SK-N-SH (cell line): ENCODE measurements around the gene FGFRL1. TPM values are rescaled to one million over a fixed set of nuclear protein-coding genes. Genes with fewer than 3 reads are reported as not detected.

Experiments
- CTCF ChIA-PET: fragments of 300-600, 350-600 bp; formaldehyde crosslinking; extraction: SDS; loops from one replicate; lab custom pipeline; 2021; lab: Yijun Ruan, JAX
- POLR2A ChIA-PET: fragments of 350-600 bp; sonication (Branson Sonifier 250); formaldehyde crosslinking; extraction: SDS; loops from one replicate; lab custom pipeline; 2020; ENCODE audit warnings: antibody characterized with exemption, inconsistent platforms; lab: Yijun Ruan, JAX
- DNase-seq: peaks from one replicate; pipeline ENCODE4 v3.0.0; 2012
- H2AFZ ChIP-seq: fragments of 200-600 bp; sonication (generic); 2 replicates; pipeline ENCODE4 v1.8.1; 2016; ENCODE audit warnings: antibody characterized with exemption, mild to moderate bottlenecking, low read depth
- H3F3A ChIP-seq: fragments of 200-600 bp; sonication (generic); replicated peaks from 2 replicates; pipeline ENCODE3; 2016; ENCODE audit warnings: antibody characterized with exemption, mild to moderate bottlenecking; ENCODE audit not compliant: insufficient read depth
- H3K27ac ChIP-seq, 2 experiments: fragments of 200-500 bp in 1 of 2; fragments of 200-600 bp in 1 of 2; sonication (Bioruptor generic) in 1 of 2; sonication (generic), shearing (Covaris generic) in 1 of 2; 2 replicates each; pipeline versions ENCODE4 v1.5.1 to v1.6.1; 2014 to 2016; ENCODE audit warnings: low read depth in 2 of 2, inconsistent platforms in 1 of 2, low read length in 1 of 2, mild to moderate bottlenecking in 1 of 2, mixed read lengths in 1 of 2
- H3K27me3 ChIP-seq: fragments of 200-600 bp; sonication (generic), shearing (Covaris generic); 2 replicates; pipeline ENCODE4 v1.6.1; 2016; ENCODE audit warnings: mixed run types; ENCODE audit not compliant: insufficient read depth
- H3K36me3 ChIP-seq, 2 experiments: fragments of 200-500 bp in 1 of 2; fragments of 200-600 bp in 1 of 2; sonication (Bioruptor generic) in 1 of 2; sonication (generic) in 1 of 2; replicated peaks in 1 of 2; 2 replicates each; pipeline versions ENCODE3 to v1.5.1; 2014 to 2016; ENCODE audit warnings: low read length in 1 of 2, mild to moderate bottlenecking in 1 of 2; ENCODE audit not compliant: insufficient read depth in 2 of 2, control insufficient read depth in 1 of 2
- H3K4me1 ChIP-seq, 2 experiments: fragments of 200-500 bp in 1 of 2; fragments of 200-600 bp in 1 of 2; sonication (Bioruptor generic) in 1 of 2; sonication (generic), shearing (Covaris generic) in 1 of 2; 2 replicates each; pipeline versions ENCODE4 v1.5.1 to v1.6.1; 2014 to 2016; ENCODE audit warnings: low read depth in 1 of 2, low read length in 1 of 2, mixed run types in 1 of 2; ENCODE audit not compliant: insufficient read depth in 2 of 2, control insufficient read depth in 1 of 2
- H3K4me2 ChIP-seq: fragments of 200-600 bp; sonication (generic), shearing (Covaris generic); 2 replicates; pipeline ENCODE4 v1.6.1; 2017; ENCODE audit warnings: mixed run types
- H3K4me3 ChIP-seq, 2 experiments: fragments of 200-500 bp in 1 of 2; fragments of 200-600 bp in 1 of 2; sonication (Bioruptor generic) in 1 of 2; sonication (generic), shearing (Covaris generic) in 1 of 2; 2 replicates each; pipeline versions ENCODE4 v1.5.1 to v1.8.1; 2014 to 2016; ENCODE audit warnings: low read depth in 2 of 2, inconsistent platforms in 1 of 2, low read length in 1 of 2, mild to moderate bottlenecking in 1 of 2, mixed read lengths in 1 of 2, moderate library complexity in 1 of 2
- H3K79me2 ChIP-seq: fragments of 200-600 bp; sonication (generic); 2 replicates; pipeline ENCODE4 v1.8.1; 2017; ENCODE audit warnings: mild to moderate bottlenecking; ENCODE audit not compliant: insufficient read depth
- H3K9ac ChIP-seq: fragments of 200-600 bp; sonication (generic); 2 replicates; pipeline ENCODE4 v1.6.1; 2017; ENCODE audit warnings: mixed run types
- H3K9me2 ChIP-seq: fragments of 200-600 bp; sonication (generic); 2 replicates; pipeline ENCODE4 v1.6.1; 2017; ENCODE audit warnings: mixed run types
- H3K9me3 ChIP-seq: fragments of 200-600 bp; sonication (generic); 2 replicates; pipeline ENCODE4 v1.6.1; 2017; ENCODE audit warnings: mixed run types, mild to moderate bottlenecking, moderate library complexity
- H4K20me1 ChIP-seq: fragments of 200-600 bp; sonication (generic); 2 replicates; pipeline ENCODE4 v1.6.1; 2017; ENCODE audit warnings: mild to moderate bottlenecking, mixed run types; ENCODE audit not compliant: insufficient read depth
- EP300 ChIP-seq, 2 experiments: IDR thresholded peaks; 2 replicates each; pipeline versions ENCODE4 v1.4.0 to v1.6.1; 2012; ENCODE audit warnings: borderline replicate concordance in 1 of 2, low read depth in 1 of 2, low read length in 1 of 2
- FOSL2 ChIP-seq: IDR thresholded peaks from 2 replicates; pipeline ENCODE4 v1.4.0; 2012; ENCODE audit warnings: low read depth, mild to moderate bottlenecking, moderate library complexity, borderline replicate concordance
- FOXM1 ChIP-seq: IDR thresholded peaks from 2 replicates; pipeline ENCODE4 v1.4.0; 2012; ENCODE audit warnings: low read depth, mild to moderate bottlenecking
- IRF3 ChIP-seq: fragments of 150-350 bp; IDR thresholded peaks from 2 replicates; pipeline ENCODE4 v1.6.1; 2016; ENCODE audit warnings: mild to moderate bottlenecking, low read depth, low read length
- MXI1 ChIP-seq: IDR thresholded peaks from 2 replicates; pipeline ENCODE4 v1.6.1; 2012; ENCODE audit warnings: mild to moderate bottlenecking, low read depth, low read length, improper control_type of control experiment
- NFIC ChIP-seq: IDR thresholded peaks from 2 replicates; pipeline ENCODE4 v1.4.0; 2012; ENCODE audit warnings: borderline replicate concordance
- RXRA ChIP-seq: IDR thresholded peaks from 2 replicates; pipeline ENCODE4 v1.4.0; 2012; ENCODE audit warnings: low read depth, mild to moderate bottlenecking, borderline replicate concordance
- TCF12 ChIP-seq: IDR thresholded peaks from 2 replicates; pipeline ENCODE4 v1.4.0; 2012
- YY1 ChIP-seq: IDR thresholded peaks from 2 replicates; pipeline ENCODE4 v1.4.0; 2012; ENCODE audit warnings: low read depth, mild to moderate bottlenecking
- WGBS: methylation state at CpG from one replicate; pipeline ENCODE4 v1.1.6; 2017; ENCODE audit warnings: low lambda C conversion rate; 5-methylcytosine and 5-hydroxymethylcytosine counted together
- polyA plus RNA-seq, 3 experiments: library from polyadenylated mRNA; depleted of rRNA; stranded (reverse); fragments of >200 nt; gene quantifications; 2 replicates each; pipeline ENCODE4 v1.2.3, GENCODE V29; 2012
- TF ChIP-seq, protein P1 (sequence below): IDR thresholded peaks from 2 replicates; pipeline ENCODE4 v1.4.0; 2012; ENCODE audit warnings: low read depth, borderline replicate concordance

Gene FGFRL1
- polyA plus RNA-seq, 1 of the 3 experiments (the other 2 are of a cell fraction), result 22.5 TPM

- POLR2A ChIA-PET, result no interaction called here
- WGBS, result 88% methylated on average over 16 of the region's 29 CpGs
Measured at GRCh38 chr4:1018147-1019020, 7.0 kb downstream of the FGFRL1 start.

DNA sequence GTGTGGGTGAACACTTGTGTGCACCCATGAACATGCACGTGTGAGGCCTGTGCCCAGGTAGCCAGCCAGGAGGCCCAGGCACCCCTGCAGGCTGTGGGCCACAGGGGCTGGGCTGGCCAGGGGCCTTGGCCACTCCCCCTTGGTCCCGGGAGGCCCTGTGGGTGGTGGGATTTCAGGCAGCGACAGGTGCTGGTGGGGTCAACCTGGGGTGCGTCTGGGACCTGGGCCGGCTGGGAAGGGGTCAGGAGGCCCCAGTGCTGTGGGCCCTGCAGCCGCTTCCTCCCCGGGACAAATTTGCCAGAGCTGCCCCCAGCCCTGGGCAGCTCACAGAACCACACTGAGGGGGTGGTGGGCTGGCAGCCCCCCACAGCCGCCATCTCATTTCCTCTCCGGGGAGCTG, 7.9 kb downstream of the FGFRL1 start:
- peaks cover 19% of the 10 kb centered on the region; the same call in 1 of the 2 replicates for H4K20me1 ChIP-seq
- H3K4me3 ChIP-seq, result no peak overlapping the region
- H3K9me2 ChIP-seq, result no peaks in the 10 kb centered on the region
- no peaks in the 10 kb centered on the region for H3K4me1 ChIP-seq
- no peaks in the 10 kb centered on the region for H3K27me3 ChIP-seq
- H3K4me2 ChIP-seq, result no peak overlapping the region
- H3K9ac ChIP-seq, result no peak overlapping the region
- no peak for TF ChIP-seq EP300 (IDR thresholded peaks at IDR 0.05; ENCODE audit: borderline replicate concordance in 1 of 2, low read depth in 1 of 2, low read length in 1 of 2)
- H3K9me3 ChIP-seq, result no peaks in the 10 kb centered on the region
- no peak overlapping the region for H2AFZ ChIP-seq
- no peaks in the 10 kb centered on the region for H3F3A ChIP-seq
- 67% methylated on average over 1 of the region's 9 CpGs for WGBS
- ChIA-PET CTCF (interaction anchor here (0.8 kb wide), 1 partner anchor 9 kb away, joined by 3 read pairs; no protein-coding TSS in a partner anchor), POLR2A (no interaction called here)
- no peak overlapping the region for H3K27ac ChIP-seq
- no peak for DNase-seq
- no peaks in the 10 kb centered on the region for H3K36me3 ChIP-seq
- no peaks in the 10 kb centered on the region for H3K79me2 ChIP-seq

More at GRCh38 chr4:1018147-1019020, 7.0 kb downstream of the FGFRL1 start:
- peaks cover 4% of the 10 kb centered on the region for H3F3A ChIP-seq
- no peak for DNase-seq
- TF ChIP-seq FOSL2 (no peak), MXI1 (no peak), NFIC (no peak), EP300 (IDR thresholded peaks at IDR 0.05; ENCODE audit: borderline replicate concordance in 1 of 2, low read depth in 1 of 2, low read length in 1 of 2) (no peak), YY1 (no peak), RXRA (no peak), TCF12 (no peak), FOXM1 (no peak), IRF3 (no peak)
- TF ChIP-seq, protein P1, sequence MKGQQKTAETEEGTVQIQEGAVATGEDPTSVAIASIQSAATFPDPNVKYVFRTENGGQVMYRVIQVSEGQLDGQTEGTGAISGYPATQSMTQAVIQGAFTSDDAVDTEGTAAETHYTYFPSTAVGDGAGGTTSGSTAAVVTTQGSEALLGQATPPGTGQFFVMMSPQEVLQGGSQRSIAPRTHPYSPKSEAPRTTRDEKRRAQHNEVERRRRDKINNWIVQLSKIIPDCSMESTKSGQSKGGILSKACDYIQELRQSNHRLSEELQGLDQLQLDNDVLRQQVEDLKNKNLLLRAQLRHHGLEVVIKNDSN, result no peak
- H3K9me3 ChIP-seq, result no peaks in the 10 kb centered on the region
- H3K9me2 ChIP-seq, result no peaks in the 10 kb centered on the region
- H3K27ac ChIP-seq, result no peak overlapping the region
- peaks cover 19% of the 10 kb centered on the region; the same call in 1 of the 2 replicates for H4K20me1 ChIP-seq
- no peaks in the 10 kb centered on the region for H3K79me2 ChIP-seq
- H3K27me3 ChIP-seq, result no peaks in the 10 kb centered on the region
- CTCF ChIA-PET, result no interaction called here
- H3K9ac ChIP-seq, result no peak overlapping the region
- H3K4me3 ChIP-seq, result no peak overlapping the region
- H3K4me1 ChIP-seq, result no peaks in the 10 kb centered on the region
- no peak overlapping the region for H2AFZ ChIP-seq
- no peak overlapping the region for H3K4me2 ChIP-seq
- no peaks in the 10 kb centered on the region for H3K36me3 ChIP-seq
